OCI-M2 (cell line): ENCODE measurements around the gene SMYD2.

Source experiments
- DNase-seq: peaks from one replicate; lab custom pipeline; 2025; ENCODE audit not compliant: unreplicated experiment; lab: John Stamatoyannopoulos, UW

The SMYD2 gene

GRCh38 chr1:214354440-214355148, 73.6 kb downstream of the SMYD2 start:
- no peak for DNase-seq

- no peak for DNase-seq
Observed at GRCh38 chr1:214360116-214360515, 79.2 kb downstream of the SMYD2 start.

- no peak for DNase-seq
Observed at GRCh38 chr1:214360525-214361164, 79.7 kb downstream of the SMYD2 start.

GRCh38 chr1:214361636-214362035, 80.7 kb downstream of the SMYD2 start:
- DNase-seq: no peak

- no peak for DNase-seq
Observed at GRCh38 chr1:214362188-214362882, 81.4 kb downstream of the SMYD2 start.

- no peak for DNase-seq
Observed at GRCh38 chr1:214363386-214363785, 82.4 kb downstream of the SMYD2 start.

GRCh38 chr1:214364386-214364785, 83.4 kb downstream of the SMYD2 start:
- DNase-seq: no peak

- no peak for DNase-seq
Observed at GRCh38 chr1:214364786-214365295, 83.9 kb downstream of the SMYD2 start.

GRCh38 chr1:214367841-214368240, 86.9 kb downstream of the SMYD2 start:
- no peak for DNase-seq

GRCh38 chr1:214369364-214369763, 88.4 kb downstream of the SMYD2 start:
- no peak for DNase-seq

GRCh38 chr1:214370615-214371014, 89.7 kb downstream of the SMYD2 start:
- no peak for DNase-seq

GRCh38 chr1:214372092-214372491, 91.1 kb downstream of the SMYD2 start:
- DNase-seq: no peak

GRCh38 chr1:214377485-214377884, 96.5 kb downstream of the SMYD2 start:
- DNase-seq: no peak

GRCh38 chr1:214377886-214378285, 96.9 kb downstream of the SMYD2 start:
- no peak for DNase-seq

GRCh38 chr1:214378492-214378891, 97.5 kb downstream of the SMYD2 start:
- no peak for DNase-seq

- DNase-seq: no peak
Observed at GRCh38 chr1:214379236-214379970, 98.4 kb downstream of the SMYD2 start.

- no peak for DNase-seq
Observed at GRCh38 chr1:214380396-214380795, 99.4 kb downstream of the SMYD2 start.

GRCh38 chr1:214380986-214381695, 100.2 kb downstream of the SMYD2 start:
- no peak for DNase-seq

GRCh38 chr1:214383381-214384372, 102.7 kb downstream of the SMYD2 start:
- no peak for DNase-seq
